HG02973 (cell line): ENCODE measurements around the gene TBC1D8B.

Experiments
- ATAC-seq: cut with Tn5 transposase; IDR thresholded peaks from one replicate; pipeline ENCODE4 v1.9.1; 2021; ENCODE audit warnings: moderate library complexity; ENCODE audit not compliant: unreplicated experiment

The TBC1D8B gene

DNA sequence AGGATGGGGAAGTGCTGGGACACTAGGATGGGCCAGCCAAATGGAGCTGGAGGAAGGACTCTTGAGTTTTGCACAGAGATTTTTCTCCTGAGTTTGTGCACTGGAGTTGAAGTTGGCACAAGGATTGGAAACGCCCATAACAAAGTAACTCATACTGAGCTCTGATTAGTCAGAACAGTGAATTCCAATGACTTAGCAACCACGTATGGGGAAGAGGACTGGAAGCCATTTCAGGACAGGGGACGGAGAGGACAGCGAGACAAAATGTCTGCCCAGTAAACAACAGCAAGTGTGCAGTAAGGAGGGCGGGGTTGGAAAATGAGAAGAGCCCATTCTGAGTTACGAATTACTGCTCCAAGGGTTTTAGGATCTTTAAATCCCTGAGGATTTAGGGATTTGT, 94.8 kb downstream of the TBC1D8B start:
- no peak for ATAC-seq

DNA sequence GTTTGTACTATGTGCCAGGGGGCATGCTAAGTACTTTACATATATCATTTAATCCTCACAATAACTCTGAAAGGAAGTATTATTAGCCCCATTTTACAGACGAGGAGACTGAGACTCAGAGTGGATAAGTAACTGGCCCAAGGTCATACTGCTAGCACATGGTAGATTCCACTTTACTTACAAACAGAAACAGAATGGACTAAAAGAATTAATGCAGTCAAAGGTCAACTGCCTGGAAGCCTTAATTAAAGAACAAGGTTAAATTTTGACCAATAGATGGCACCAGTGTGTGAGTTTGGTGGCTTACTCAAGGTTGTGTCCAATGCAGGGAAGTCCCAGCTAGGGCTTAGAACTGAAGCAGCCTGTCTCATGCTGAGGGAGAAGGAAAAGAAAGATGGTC, 96.0 kb downstream of the TBC1D8B start:
- peak; percentile 54 for ATAC-seq

DNA sequence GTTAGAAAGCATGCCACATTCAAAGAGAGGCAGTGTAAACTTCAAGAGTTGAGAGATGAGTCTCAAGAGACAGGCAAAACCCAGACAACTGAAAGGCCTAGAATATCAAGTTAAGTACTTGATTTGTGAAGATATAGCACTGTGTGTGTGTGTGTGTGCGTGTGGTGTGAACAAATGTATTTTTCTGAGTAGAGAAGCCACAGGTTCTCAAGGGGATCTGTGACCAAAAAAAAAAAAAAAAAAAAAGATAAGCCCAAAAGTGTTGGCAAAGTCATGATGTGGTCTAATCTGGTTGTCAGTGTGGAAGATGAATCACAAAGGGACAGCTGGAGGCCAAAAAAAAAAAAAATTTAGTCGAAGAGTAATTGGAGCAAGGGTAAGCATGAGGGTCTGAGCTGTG, 96.8 kb downstream of the TBC1D8B start:
- ATAC-seq, result no peak

DNA sequence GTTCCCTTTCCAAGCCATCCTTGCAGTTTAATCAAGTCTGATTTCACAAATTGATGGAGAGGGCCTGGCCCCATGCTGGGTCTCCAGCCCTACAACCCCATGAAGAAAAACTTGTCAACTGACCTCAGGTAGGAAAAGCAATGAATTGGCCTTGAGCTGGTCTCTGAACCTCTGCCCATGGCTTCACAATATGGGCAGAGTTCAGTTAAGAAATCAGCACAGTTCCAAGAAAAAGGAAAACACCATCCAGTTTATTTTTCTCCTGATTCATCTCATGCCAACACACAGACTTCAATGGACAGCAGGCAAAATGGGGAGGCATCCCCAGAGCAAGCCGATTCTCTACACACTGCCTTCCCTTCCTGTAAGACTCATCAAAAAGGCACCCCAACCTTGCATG, 97.4 kb downstream of the TBC1D8B start:
- no peak for ATAC-seq

DNA sequence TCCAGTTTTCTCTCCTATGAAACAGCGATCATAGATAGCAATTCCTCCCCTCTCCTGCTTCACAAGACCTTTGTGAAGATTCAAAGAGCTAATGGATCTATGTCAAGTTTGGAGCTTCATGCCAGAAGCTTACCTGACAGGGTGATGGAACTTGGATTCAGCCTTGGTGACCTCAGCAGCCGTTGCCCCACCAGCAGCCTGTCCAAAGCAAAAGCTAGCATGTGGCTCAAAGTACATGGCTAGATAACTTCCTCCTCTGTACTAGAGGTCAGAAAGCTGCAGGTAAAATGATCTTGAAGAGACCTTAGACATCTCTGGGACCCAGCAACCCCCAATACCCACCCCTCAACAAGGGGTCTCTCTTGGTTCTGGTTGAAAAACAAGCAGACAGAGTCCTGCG, 98.9 kb downstream of the TBC1D8B start:
- ATAC-seq, result no peak

DNA sequence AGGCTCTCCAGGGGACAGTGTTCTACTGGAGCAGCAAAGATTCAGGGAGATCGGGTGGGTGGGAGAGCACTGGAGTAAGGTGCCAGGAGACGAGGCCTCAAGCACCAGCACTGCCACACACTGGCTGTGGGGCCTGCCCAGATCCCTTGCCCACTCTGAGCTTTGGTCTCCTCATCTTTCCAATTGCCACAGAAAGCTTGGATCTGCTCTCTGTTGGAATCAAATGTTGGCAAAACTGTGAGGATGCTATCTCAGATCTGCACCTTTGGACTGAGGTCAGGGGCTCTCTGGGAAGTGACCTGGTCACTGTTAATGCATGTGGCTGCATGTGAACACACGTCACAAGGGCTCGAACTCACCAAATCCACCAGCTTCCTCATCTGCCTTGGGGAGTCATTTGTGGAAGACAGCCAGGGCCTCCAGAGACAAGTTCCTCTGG, 99.3 kb downstream of the TBC1D8B start:
- ATAC-seq, result no peak

DNA sequence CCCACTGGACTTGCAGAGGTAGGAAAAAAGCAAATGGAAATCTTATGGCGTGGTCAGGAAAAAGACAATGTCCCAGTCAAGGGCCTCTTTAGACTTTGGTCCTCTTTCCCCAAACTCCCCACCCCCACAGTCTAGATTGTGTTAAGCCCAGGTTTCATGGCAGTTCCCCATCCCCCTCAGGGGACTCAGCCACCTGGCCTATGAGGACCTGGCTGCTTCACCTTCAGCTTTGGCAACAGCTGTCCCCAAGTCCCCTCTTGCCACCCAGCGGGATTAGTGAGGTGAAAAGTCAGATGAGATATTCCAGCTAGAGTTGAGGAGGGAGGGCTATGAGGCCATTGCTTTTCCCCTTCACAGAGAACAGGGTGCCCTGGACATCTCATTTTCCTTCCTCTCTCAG, 100.2 kb downstream of the TBC1D8B start:
- no peak for ATAC-seq

DNA sequence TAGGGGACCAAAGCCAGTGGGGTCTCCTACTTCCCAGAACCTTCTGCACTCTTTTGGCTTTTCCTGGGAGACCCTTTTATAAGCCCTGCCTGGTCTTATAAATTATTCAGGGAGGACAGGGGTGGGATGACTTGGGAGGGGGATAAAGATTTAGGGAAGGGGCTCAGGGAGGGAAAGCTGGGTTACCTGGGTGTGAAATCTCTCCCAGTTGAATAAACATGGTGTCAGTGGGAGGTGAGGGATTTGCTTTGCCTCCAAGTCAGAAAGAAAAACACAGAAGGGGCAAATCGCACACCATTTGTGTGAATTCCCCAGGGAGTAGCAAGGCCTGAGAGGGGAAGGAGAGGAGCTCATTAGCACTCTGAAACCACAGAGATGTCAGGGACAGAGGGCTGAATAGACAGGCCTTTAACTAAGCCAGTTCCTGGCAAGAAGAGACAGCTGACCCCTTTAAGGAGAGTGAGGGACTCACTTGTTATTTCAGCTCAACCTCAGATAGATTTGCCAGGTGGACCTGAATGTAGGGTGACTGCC, 100.9 kb downstream of the TBC1D8B start, which contains the start of gene RIPPLY1:
Gene RIPPLY1, minus strand, starts transcription at position 51 of the 534 bp plus-strand sequence. CDS start 54 bp downstream, outside the sequence.
- ATAC-seq, result no peak

DNA sequence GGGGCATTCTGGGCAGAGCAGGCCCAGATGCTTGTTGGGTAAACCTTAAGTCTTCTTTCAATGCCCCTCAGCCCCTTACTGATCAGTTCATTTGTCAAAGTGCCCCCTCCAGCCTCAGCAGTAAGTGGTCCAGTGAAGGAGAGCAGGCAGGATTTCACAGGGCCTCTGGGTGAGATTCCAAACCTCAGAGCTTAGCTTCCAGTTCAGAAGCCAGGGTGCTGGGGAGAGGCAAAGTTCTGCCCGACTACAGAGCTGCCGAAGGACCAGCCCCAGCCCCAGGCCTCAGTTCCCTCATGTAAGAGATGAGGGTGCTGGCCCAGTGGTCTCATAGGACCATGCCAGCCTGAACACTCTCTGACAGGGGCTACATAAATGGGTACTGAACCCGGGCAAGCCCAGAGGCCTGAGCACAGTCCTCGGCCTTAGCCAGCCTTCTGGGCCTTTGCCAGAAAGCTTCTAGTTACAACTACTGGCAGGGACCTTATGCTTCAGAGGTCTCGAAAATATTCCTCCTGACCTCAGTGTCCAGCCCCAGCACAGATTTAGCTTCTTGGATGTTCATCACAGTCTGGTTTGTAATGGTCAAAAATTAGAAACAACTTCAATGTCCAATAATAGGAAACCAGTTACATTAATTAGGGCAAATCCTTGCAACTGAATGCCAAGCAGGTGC, 101.5 kb downstream of the TBC1D8B start:
- ATAC-seq, result no peak

DNA sequence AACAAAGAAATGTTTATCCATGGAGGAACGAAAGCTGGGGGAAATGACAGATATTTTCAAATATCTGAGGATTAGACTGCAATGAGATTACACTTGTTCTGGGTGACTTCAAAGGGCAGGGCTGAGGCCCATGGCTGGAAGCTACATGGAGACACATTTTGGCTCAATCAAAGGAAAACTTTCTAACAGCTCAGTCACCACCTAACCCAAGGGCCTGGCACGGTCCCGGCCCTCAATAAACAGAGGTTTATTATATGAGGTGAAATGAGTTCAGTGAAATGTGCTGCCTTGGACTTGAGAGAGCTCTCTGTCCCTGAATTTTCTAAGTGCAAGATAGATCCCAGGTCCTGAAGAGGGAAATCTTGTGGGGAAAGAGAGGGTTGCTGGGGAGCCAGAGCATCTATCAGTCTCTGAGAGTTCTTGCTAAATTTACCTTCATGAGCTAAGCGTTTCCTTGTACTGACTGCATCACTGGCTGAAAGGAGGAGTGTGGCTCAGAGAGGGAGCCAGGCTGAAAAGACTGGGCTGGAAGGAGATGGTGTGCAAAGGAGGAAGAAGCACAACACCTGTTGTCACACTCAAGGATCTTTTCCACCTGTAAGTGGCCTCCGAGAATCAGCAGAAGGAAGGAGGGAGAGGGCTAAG, 102.7 kb downstream of the TBC1D8B start:
- no peak for ATAC-seq

DNA sequence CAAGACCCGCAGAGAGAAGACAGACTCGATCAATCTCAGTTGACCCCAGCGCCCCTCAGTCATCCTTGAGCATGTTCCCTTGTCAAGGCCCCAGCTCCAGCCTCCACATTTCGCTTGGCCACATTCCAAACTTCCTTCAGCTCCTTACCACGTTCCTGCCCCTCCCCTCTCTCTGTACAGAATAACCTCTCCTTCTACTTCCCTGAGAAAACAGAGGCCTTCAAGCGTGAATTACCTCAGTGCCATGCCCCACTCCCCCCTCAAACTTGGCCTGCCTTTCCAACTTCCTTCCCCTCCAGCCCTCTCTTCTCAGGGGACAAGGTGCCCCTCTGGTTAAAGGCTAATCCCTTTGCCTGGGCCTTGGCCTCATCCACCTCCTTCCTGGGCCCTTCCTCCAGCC, 103.9 kb downstream of the TBC1D8B start:
- no peak for ATAC-seq

DNA sequence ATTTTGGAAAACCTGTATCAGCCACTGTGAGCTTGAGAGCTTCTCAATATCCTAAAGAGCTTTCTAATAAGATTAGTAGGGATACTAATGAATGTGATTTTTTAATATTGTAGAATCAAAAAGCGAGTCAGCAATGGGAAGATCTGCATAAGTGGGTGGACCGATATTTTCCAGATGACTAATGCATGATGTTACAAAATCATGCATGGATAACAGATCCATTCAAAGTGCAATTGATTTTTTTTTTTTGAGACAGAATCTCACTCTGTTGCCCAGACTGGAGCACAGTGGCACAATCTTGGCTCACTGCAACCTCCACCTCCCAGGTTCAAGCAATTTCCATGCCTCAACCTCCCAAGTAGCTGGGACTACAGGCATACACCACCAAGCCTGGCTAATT, 110.4 kb downstream of the TBC1D8B start:
- no peak for ATAC-seq

DNA sequence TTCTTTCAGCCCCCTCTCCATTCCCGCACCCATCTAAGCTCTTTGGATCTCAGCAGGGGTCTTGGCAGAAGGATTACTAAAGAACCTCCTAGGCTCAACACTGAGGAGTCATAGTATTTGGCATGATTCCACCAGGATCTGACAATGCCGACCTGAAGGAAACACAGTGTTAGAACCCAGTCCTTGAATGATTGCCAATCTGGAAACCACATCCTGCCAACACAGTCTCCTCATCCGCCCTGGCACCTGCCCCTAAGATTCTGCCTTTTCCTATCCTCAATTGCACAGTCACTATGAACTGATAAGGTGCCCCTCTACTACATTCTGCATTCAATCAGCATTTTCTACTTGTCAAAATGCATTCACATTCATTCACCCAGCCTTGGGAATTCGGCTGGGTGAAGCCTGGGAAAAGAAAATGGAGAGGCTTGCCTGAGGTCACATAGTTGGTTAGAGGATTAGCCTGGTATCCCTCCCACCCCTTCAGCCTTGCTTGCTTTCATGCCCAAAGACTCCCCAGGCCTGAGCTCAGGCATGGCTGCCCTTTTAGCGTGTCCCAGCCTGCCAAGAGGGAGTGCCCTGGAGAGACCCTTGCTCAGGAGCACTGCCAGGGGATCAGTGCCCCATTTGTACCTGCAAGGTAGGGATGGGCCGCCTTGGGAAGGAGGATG, 115.5 kb downstream of the TBC1D8B start:
- ATAC-seq, result no peak

DNA sequence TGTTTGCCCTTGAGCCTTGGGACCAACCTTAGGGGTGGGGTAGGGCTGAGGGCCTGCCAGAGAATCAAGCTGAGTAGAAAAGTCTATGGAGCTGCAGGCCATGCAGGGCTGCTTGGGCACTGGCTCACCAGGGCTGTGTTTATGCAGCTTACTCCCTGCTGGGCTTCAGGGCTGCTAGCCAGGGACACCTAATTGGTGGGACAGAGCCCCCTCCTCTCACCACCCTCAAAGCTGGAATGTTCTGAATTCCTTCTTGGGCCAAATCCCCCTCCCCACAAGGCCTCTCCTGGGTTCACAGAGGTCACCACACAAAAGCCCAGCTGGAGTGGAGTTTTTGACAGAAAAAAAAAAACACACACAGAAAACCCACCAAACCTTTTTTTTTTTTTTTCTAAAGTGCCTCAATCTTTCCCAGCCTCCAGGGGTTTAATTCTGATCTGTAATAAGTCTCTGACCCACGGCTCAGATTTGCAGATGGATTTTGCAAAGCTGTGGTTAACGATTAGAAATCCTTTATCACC, 117.5 kb downstream of the TBC1D8B start, which contains the start of gene CLDN2:
Gene CLDN2, plus strand, starts transcription at position 471 of the 521 bp plus-strand sequence. CDS start 7,827 bp downstream, outside the sequence.
- no peak for ATAC-seq

DNA sequence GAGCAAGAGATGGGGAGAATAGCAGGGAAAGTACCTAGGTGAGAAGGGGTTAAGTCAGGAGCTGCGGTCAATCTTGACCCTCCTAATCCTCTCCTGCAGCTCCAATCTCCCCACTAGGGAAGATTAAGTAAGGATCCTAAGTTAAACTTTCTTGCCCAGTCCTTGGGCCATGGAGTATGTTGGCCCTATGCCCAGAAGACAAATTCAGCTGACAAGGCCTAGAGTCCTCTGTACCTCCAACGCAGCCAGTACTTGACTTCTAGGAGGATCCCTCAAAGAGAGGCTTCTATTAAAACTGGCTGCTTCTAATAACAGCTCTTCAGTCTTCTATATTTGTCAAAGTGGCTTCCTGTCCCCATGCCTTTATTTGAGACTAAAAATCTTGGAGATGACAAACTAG, 119.2 kb downstream of the TBC1D8B start:
- ATAC-seq, result no peak
